SK-N-SH (cell line): ENCODE results near the gene NGB. TPM values are rescaled to one million over a fixed set of nuclear protein-coding genes. Genes with fewer than 3 reads are reported as not detected.

Experiments
- CTCF ChIA-PET: fragments of 300-600, 350-600 bp; formaldehyde crosslinking; extraction: SDS; loops from one replicate; lab custom pipeline; 2021; lab: Yijun Ruan, JAX
- POLR2A ChIA-PET: fragments of 350-600 bp; sonication (Branson Sonifier 250); formaldehyde crosslinking; extraction: SDS; loops from one replicate; lab custom pipeline; 2020; ENCODE audit warnings: antibody characterized with exemption, inconsistent platforms; lab: Yijun Ruan, JAX
- DNase-seq: peaks from one replicate; pipeline ENCODE4 v3.0.0; 2012
- H2AFZ ChIP-seq: fragments of 200-600 bp; sonication (generic); 2 replicates; pipeline ENCODE4 v1.8.1; 2016; ENCODE audit warnings: antibody characterized with exemption, mild to moderate bottlenecking, low read depth
- H3F3A ChIP-seq: fragments of 200-600 bp; sonication (generic); replicated peaks from 2 replicates; pipeline ENCODE3; 2016; ENCODE audit warnings: antibody characterized with exemption, mild to moderate bottlenecking; ENCODE audit not compliant: insufficient read depth
- H3K27ac ChIP-seq, 2 experiments: fragments of 200-500 bp in 1 of 2; fragments of 200-600 bp in 1 of 2; sonication (Bioruptor generic) in 1 of 2; sonication (generic), shearing (Covaris generic) in 1 of 2; 2 replicates each; pipeline versions ENCODE4 v1.5.1 to v1.6.1; 2014 to 2016; ENCODE audit warnings: low read depth in 2 of 2, inconsistent platforms in 1 of 2, low read length in 1 of 2, mild to moderate bottlenecking in 1 of 2, mixed read lengths in 1 of 2
- H3K27me3 ChIP-seq: fragments of 200-600 bp; sonication (generic), shearing (Covaris generic); 2 replicates; pipeline ENCODE4 v1.6.1; 2016; ENCODE audit warnings: mixed run types; ENCODE audit not compliant: insufficient read depth
- H3K36me3 ChIP-seq, 2 experiments: fragments of 200-500 bp in 1 of 2; fragments of 200-600 bp in 1 of 2; sonication (Bioruptor generic) in 1 of 2; sonication (generic) in 1 of 2; replicated peaks in 1 of 2; 2 replicates each; pipeline versions ENCODE3 to v1.5.1; 2014 to 2016; ENCODE audit warnings: low read length in 1 of 2, mild to moderate bottlenecking in 1 of 2; ENCODE audit not compliant: insufficient read depth in 2 of 2, control insufficient read depth in 1 of 2
- H3K4me1 ChIP-seq, 2 experiments: fragments of 200-500 bp in 1 of 2; fragments of 200-600 bp in 1 of 2; sonication (Bioruptor generic) in 1 of 2; sonication (generic), shearing (Covaris generic) in 1 of 2; 2 replicates each; pipeline versions ENCODE4 v1.5.1 to v1.6.1; 2014 to 2016; ENCODE audit warnings: low read depth in 1 of 2, low read length in 1 of 2, mixed run types in 1 of 2; ENCODE audit not compliant: insufficient read depth in 2 of 2, control insufficient read depth in 1 of 2
- H3K4me2 ChIP-seq: fragments of 200-600 bp; sonication (generic), shearing (Covaris generic); 2 replicates; pipeline ENCODE4 v1.6.1; 2017; ENCODE audit warnings: mixed run types
- H3K4me3 ChIP-seq, 2 experiments: fragments of 200-500 bp in 1 of 2; fragments of 200-600 bp in 1 of 2; sonication (Bioruptor generic) in 1 of 2; sonication (generic), shearing (Covaris generic) in 1 of 2; 2 replicates each; pipeline versions ENCODE4 v1.5.1 to v1.8.1; 2014 to 2016; ENCODE audit warnings: low read depth in 2 of 2, inconsistent platforms in 1 of 2, low read length in 1 of 2, mild to moderate bottlenecking in 1 of 2, mixed read lengths in 1 of 2, moderate library complexity in 1 of 2
- H3K79me2 ChIP-seq: fragments of 200-600 bp; sonication (generic); 2 replicates; pipeline ENCODE4 v1.8.1; 2017; ENCODE audit warnings: mild to moderate bottlenecking; ENCODE audit not compliant: insufficient read depth
- H3K9ac ChIP-seq: fragments of 200-600 bp; sonication (generic); 2 replicates; pipeline ENCODE4 v1.6.1; 2017; ENCODE audit warnings: mixed run types
- H3K9me2 ChIP-seq: fragments of 200-600 bp; sonication (generic); 2 replicates; pipeline ENCODE4 v1.6.1; 2017; ENCODE audit warnings: mixed run types
- H3K9me3 ChIP-seq: fragments of 200-600 bp; sonication (generic); 2 replicates; pipeline ENCODE4 v1.6.1; 2017; ENCODE audit warnings: mixed run types, mild to moderate bottlenecking, moderate library complexity
- H4K20me1 ChIP-seq: fragments of 200-600 bp; sonication (generic); 2 replicates; pipeline ENCODE4 v1.6.1; 2017; ENCODE audit warnings: mild to moderate bottlenecking, mixed run types; ENCODE audit not compliant: insufficient read depth
- CTCF ChIP-seq: fragments of 200-600 bp; sonication (generic); IDR thresholded peaks from 2 replicates; pipeline ENCODE4 v1.6.1; 2017; ENCODE audit warnings: antibody characterized with exemption, mild to moderate bottlenecking, moderate library complexity
- EP300 ChIP-seq, 2 experiments: IDR thresholded peaks; 2 replicates each; pipeline versions ENCODE4 v1.4.0 to v1.6.1; 2012; ENCODE audit warnings: borderline replicate concordance in 1 of 2, low read depth in 1 of 2, low read length in 1 of 2
- EZH2phosphoT487 ChIP-seq: fragments of 200-600 bp; sonication (generic); IDR thresholded peaks from 2 replicates; pipeline ENCODE4 v1.6.1; 2017; ENCODE audit warnings: low read depth, mixed run types, mild to moderate bottlenecking, antibody characterized with exemption, moderate library complexity, borderline replicate concordance
- FOSL2 ChIP-seq: IDR thresholded peaks from 2 replicates; pipeline ENCODE4 v1.4.0; 2012; ENCODE audit warnings: low read depth, mild to moderate bottlenecking, moderate library complexity, borderline replicate concordance
- GABPA ChIP-seq: IDR thresholded peaks from 2 replicates; pipeline ENCODE4 v1.4.0; 2012; ENCODE audit warnings: low read depth, mild to moderate bottlenecking
- GATA2 ChIP-seq: sonication (generic); formaldehyde crosslinking; IDR thresholded peaks from 2 replicates; pipeline ENCODE4 v1.5.0; 2020; ENCODE audit warnings: mild to moderate bottlenecking, missing genetic modification reagents
- IRF3 ChIP-seq: fragments of 150-350 bp; IDR thresholded peaks from 2 replicates; pipeline ENCODE4 v1.6.1; 2016; ENCODE audit warnings: mild to moderate bottlenecking, low read depth, low read length
- MAX ChIP-seq: IDR thresholded peaks from 2 replicates; pipeline ENCODE4 v1.4.0; 2012; ENCODE audit warnings: low read depth
- MEF2A ChIP-seq: IDR thresholded peaks from 2 replicates; pipeline ENCODE4 v1.4.0; 2012; ENCODE audit warnings: low read depth, borderline replicate concordance
- MXI1 ChIP-seq: IDR thresholded peaks from 2 replicates; pipeline ENCODE4 v1.6.1; 2012; ENCODE audit warnings: mild to moderate bottlenecking, low read depth, low read length, improper control_type of control experiment
- PBX3 ChIP-seq: IDR thresholded peaks from 2 replicates; pipeline ENCODE4; 2012
- POLR2AphosphoS5 ChIP-seq: IDR thresholded peaks from 2 replicates; pipeline ENCODE4 v1.6.1; 2012; ENCODE audit warnings: low read depth, low read length
- RAD21 ChIP-seq: IDR thresholded peaks from 2 replicates; pipeline ENCODE4 v1.6.1; 2012; ENCODE audit warnings: mild to moderate bottlenecking, low read length
- RCOR1 ChIP-seq: fragments of 150-350 bp; IDR thresholded peaks from 2 replicates; pipeline ENCODE4 v1.6.1; 2017; ENCODE audit warnings: antibody characterized with exemption, low read length
- TAF1 ChIP-seq: IDR thresholded peaks from 2 replicates; pipeline ENCODE4 v1.6.1; 2012; ENCODE audit warnings: low read depth, mild to moderate bottlenecking, low read length, moderate library complexity, borderline replicate concordance
- TCF12 ChIP-seq: IDR thresholded peaks from 2 replicates; pipeline ENCODE4 v1.4.0; 2012
- USF1 ChIP-seq: IDR thresholded peaks from 2 replicates; pipeline ENCODE4 v1.4.0; 2012; ENCODE audit warnings: low read depth, borderline replicate concordance
- USF2 ChIP-seq: fragments of 150-350 bp; IDR thresholded peaks from 2 replicates; pipeline ENCODE4 v1.6.1; 2017; ENCODE audit warnings: antibody characterized with exemption, low read length, low read depth, borderline replicate concordance
- YY1 ChIP-seq: IDR thresholded peaks from 2 replicates; pipeline ENCODE4 v1.4.0; 2012; ENCODE audit warnings: low read depth, mild to moderate bottlenecking
- WGBS: methylation state at CpG from one replicate; pipeline ENCODE4 v1.1.6; 2017; ENCODE audit warnings: low lambda C conversion rate; 5-methylcytosine and 5-hydroxymethylcytosine counted together
- polyA plus RNA-seq, 3 experiments: library from polyadenylated mRNA; depleted of rRNA; stranded (reverse); fragments of >200 nt; gene quantifications; 2 replicates each; pipeline ENCODE4 v1.2.3, GENCODE V29; 2012

NGB gene
- polyA plus RNA-seq (2012; rRNA removed), result not detected in 2 replicates
- 0.01 TPM in 1 of 2 replicates, not detected in the other for polyA plus RNA-seq (2012; cell fraction: cytosol; rRNA removed)
- not detected in 2 replicates for polyA plus RNA-seq (2012; cell fraction: nucleus; rRNA removed)

- WGBS, result 46% methylated on average over 19 of the region's 38 CpGs
- DNase-seq, result peak; percentile 71
- Histone ChIP-seq H3K4me2 (no peak within 1 kb of the TSS), H3K79me2 (no peaks in the 10 kb centered on the region), H3K4me1 (peaks cover 0 to 14% of the 10 kb centered on the region in 2 experiments; a peak in 1 of 4 replicates)
- POLR2A ChIA-PET, result no interaction called here
- no peak for TF ChIP-seq MEF2A
- TF ChIP-seq RAD21, result no peak
- no peak for TF ChIP-seq EZH2phosphoT487
- TF ChIP-seq YY1, result no peak
- TF ChIP-seq GABPA, result no peak
- no peak for TF ChIP-seq USF1
- TF ChIP-seq CTCF, result no peak
- no peak for TF ChIP-seq PBX3
- TF ChIP-seq TCF12, result no peak
- TF ChIP-seq, all 33 proteins: peak for 0
- CTCF ChIA-PET, result interaction anchor here (1.4 kb wide), 1 partner anchor 45 kb away, joined by 3 read pairs; no protein-coding TSS in a partner anchor
- Histone ChIP-seq H3K27me3 (peaks cover 27% of the 10 kb centered on the region), H2AFZ (no peak within 1 kb of the TSS), H3K4me3 (peak within 1 kb of the TSS in 1 of 2 experiments; percentile 14; a peak in 1 of 4 replicates), H3K9me3 (no peaks in the 10 kb centered on the region), H3K36me3 (peaks cover 0 to 3% of the 10 kb centered on the region in 2 experiments), H4K20me1 (no peaks in the 10 kb centered on the region), H3K9me2 (no peaks in the 10 kb centered on the region), H3K9ac (no peak within 1 kb of the TSS), H3K27ac (no peak within 1 kb of the TSS), H3F3A (no peaks in the 10 kb centered on the region)
These were observed at the start of gene NGB for GRCh38 chr14:77271113-77271710. Gene NGB, minus strand, starts transcription at chr14:77271206. Its CDS starts 269 bp downstream, at chr14:77270937.

- WGBS, result 0% methylated on average over 12 of the region's 69 CpGs
- peaks cover 3% of the 10 kb centered on the region for H3F3A ChIP-seq
- peak within 1 kb of the TSS; percentile 96 to 98 for H3K27ac ChIP-seq
- H4K20me1 ChIP-seq, result peaks cover 4% of the 10 kb centered on the region
- peaks cover 37% of the 10 kb centered on the region for H3K79me2 ChIP-seq
- no peaks in the 10 kb centered on the region for H3K27me3 ChIP-seq
- POLR2A ChIA-PET, result interaction anchor here (0.6 to 1.8 kb wide), 10 partner anchors 9 to 1304 kb away, joined by 3 to 10 read pairs (median 3); partner anchors contain the start of genes SAMD15, TMED8 and VIPAS39
- peak within 1 kb of the TSS; percentile 84 for H3K9ac ChIP-seq
- CTCF ChIA-PET, result interaction anchor here (0.9 to 3.8 kb wide), 7 partner anchors 9 to 267 kb away, joined by 3 to 20 read pairs (median 4); no protein-coding TSS in a partner anchor
- H3K4me1 ChIP-seq, result peaks cover 0 to 22% of the 10 kb centered on the region in 2 experiments; a peak in 2 of 4 replicates
- no peaks in the 10 kb centered on the region for H3K36me3 ChIP-seq
- H3K9me2 ChIP-seq, result no peaks in the 10 kb centered on the region
- DNase-seq, result peak; percentile 89
- H3K4me3 ChIP-seq, result peak within 1 kb of the TSS; percentile 99 to 100
- no peaks in the 10 kb centered on the region for H3K9me3 ChIP-seq
- H3K4me2 ChIP-seq, result peak within 1 kb of the TSS; percentile 98
- peak within 1 kb of the TSS; percentile 99 for H2AFZ ChIP-seq
- TF ChIP-seq FOSL2 (no peak), TAF1 (peak; percentile 42; the same call in 1 of the 2 replicates), RCOR1 (no peak), USF2 (no peak), IRF3 (no peak), EZH2phosphoT487 (no peak), MXI1 (peak; percentile 70), GATA2 (CRISPR knock-in tag) (no peak), MAX (peak; percentile 45; the same call in 1 of the 2 replicates), POLR2AphosphoS5 (peak; percentile 59; the same call in 1 of the 2 replicates), TCF12 (peak; percentile 4; the same call in 1 of the 2 replicates), EP300 (IDR thresholded peaks at IDR 0.05; ENCODE audit: borderline replicate concordance in 1 of 2, low read depth in 1 of 2, low read length in 1 of 2) (no peak)
These were observed 49.4 kb upstream of the NGB start, which contains the start of gene POMT2 for GRCh38 chr14:77320238-77320935. Gene POMT2, minus strand, starts transcription at chr14:77320883. Its CDS starts 202 bp downstream, at chr14:77320681.
